AG04450 (cell line): ENCODE data around the gene NAV1. TPM values are rescaled to one million over a fixed set of nuclear protein-coding genes. Genes with fewer than 3 reads are reported as not detected.
A peak's percentile ranks its signal among the peaks of the same experiment; 100 is the strongest.

Source experiments
- CTCF ChIA-PET: fragments of 300-600, 350-600 bp; formaldehyde crosslinking; extraction: SDS; loops from one replicate; lab custom pipeline; 2022; ENCODE audit warnings: antibody characterized with exemption, inconsistent platforms; lab: Charles Lee
- POLR2A ChIA-PET: fragments of 350-600 bp; formaldehyde crosslinking; extraction: SDS; loops from one replicate; lab custom pipeline; 2021; ENCODE audit warnings: antibody characterized with exemption, inconsistent platforms; lab: Yijun Ruan, JAX
- DNase-seq: peaks from one replicate; pipeline ENCODE4 v3.0.0-alpha.2; 2011; ENCODE audit warnings: low read depth, low spot score
- H3K27ac ChIP-seq: one replicate; pipeline ENCODE4 v1.5.1; 2012; ENCODE audit warnings: low read depth, low read length, control low read depth
- H3K27me3 ChIP-seq: one replicate; pipeline ENCODE4 v1.6.0; 2012; ENCODE audit warnings: low read length; ENCODE audit not compliant: control insufficient read depth, insufficient read depth
- H3K4me3 ChIP-seq: 2 replicates; pipeline ENCODE4 v1.5.1; 2011; ENCODE audit warnings: mild to moderate bottlenecking, low read depth, low read length, control low read depth
- H3K9me3 ChIP-seq: 2 replicates; pipeline ENCODE4 v1.5.1; 2012; ENCODE audit warnings: low read length; ENCODE audit not compliant: control insufficient read depth, insufficient read depth
- CTCF ChIP-seq: IDR thresholded peaks from 2 replicates; pipeline ENCODE4 v1.5.1; 2011; ENCODE audit warnings: low read depth, low read length, control low read depth, inconsistent platforms
- polyA plus RNA-seq: library from polyadenylated mRNA; depleted of rRNA; stranded (reverse); fragments of >200 nt; gene quantifications from 2 replicates; pipeline ENCODE4 v1.2.3, GENCODE V29; 2011

Gene NAV1
- polyA plus RNA-seq, 1 experiment, result 17.5 TPM

GRCh38 chr1:201505503-201505890 is 33.4 kb upstream of the NAV1 start:
- Histone ChIP-seq H3K4me3 (peak overlapping the region; percentile 85), H3K27ac (peak overlapping the region; percentile 99), H3K9me3 (no peaks in the 10 kb centered on the region; the same call in 1 of the 2 replicates), H3K27me3 (no peaks in the 10 kb centered on the region)
- no peak for DNase-seq
- ChIA-PET POLR2A (interaction anchor here (0.5 to 4.3 kb wide), 6 partner anchors 11 to 46 kb away, joined by 3 to 66 read pairs (median 6); partner anchors contain the start of gene PHLDA3), CTCF (interaction anchor here (0.8 to 1.1 kb wide), 3 partner anchors 9 to 70 kb away, joined by 3 to 4 read pairs (median 4); no protein-coding TSS in a partner anchor)
- no peak for TF ChIP-seq CTCF

- Histone ChIP-seq H3K9me3 (no peaks in the 10 kb centered on the region; the same call in 1 of the 2 replicates), H3K27ac (peak overlapping the region; percentile 99), H3K4me3 (peak overlapping the region; percentile 85), H3K27me3 (no peaks in the 10 kb centered on the region)
- CTCF ChIA-PET, result interaction anchor here (0.8 to 1.1 kb wide), 3 partner anchors 10 to 71 kb away, joined by 3 to 4 read pairs (median 4); no protein-coding TSS in a partner anchor
- no peak for TF ChIP-seq CTCF
- POLR2A ChIA-PET, result interaction anchor here (0.5 to 4.3 kb wide), 8 partner anchors 12 to 96 kb away, joined by 3 to 66 read pairs (median 4); partner anchors contain the start of gene PHLDA3
- no peak for DNase-seq
Measured at GRCh38 chr1:201506092-201506491, 32.8 kb upstream of the NAV1 start.

- no peaks in the 10 kb centered on the region; the same call in 1 of the 2 replicates for H3K9me3 ChIP-seq
- H3K27me3 ChIP-seq, result no peaks in the 10 kb centered on the region
- H3K27ac ChIP-seq, result peak within 1 kb of the TSS; percentile 99
- ChIA-PET POLR2A (interaction anchor here (0.6 to 2.0 kb wide), 9 partner anchors 13 to 96 kb away, joined by 3 to 10 read pairs (median 4); partner anchors contain the start of gene PHLDA3), CTCF (interaction anchor here (1.1 kb wide), 2 partner anchors 9 to 71 kb away, joined by 3 to 4 read pairs; no protein-coding TSS in a partner anchor)
- peak within 1 kb of the TSS; percentile 85 for H3K4me3 ChIP-seq
- no peak for TF ChIP-seq CTCF
- no peak for DNase-seq
Measured at GRCh38 chr1:201506557-201507359, 32.2 kb upstream of the NAV1 start, which contains the start of gene CSRP1. CSRP1 (minus strand) TSS chr1:201507123; CDS start chr1:201496303, 10,820 bp downstream.

- CTCF ChIA-PET, result interaction anchor here (1.1 kb wide), 1 partner anchor 9 kb away, joined by 3 read pairs; no protein-coding TSS in a partner anchor
- Histone ChIP-seq H3K9me3 (no peaks in the 10 kb centered on the region; the same call in 1 of the 2 replicates), H3K27ac (peak overlapping the region; percentile 55), H3K27me3 (no peaks in the 10 kb centered on the region), H3K4me3 (peak overlapping the region; percentile 85)
- no peak for TF ChIP-seq CTCF
- POLR2A ChIA-PET, result interaction anchor here (0.5 to 2.0 kb wide), 8 partner anchors 10 to 59 kb away, joined by 3 to 6 read pairs (median 4); no protein-coding TSS in a partner anchor
- DNase-seq, result no peak
Measured at GRCh38 chr1:201507360-201507675, 31.6 kb upstream of the NAV1 start.
